IPS DF 19.7 (cell line): ENCODE data around the gene NACA.
"Not testable (repeated sequence)": the region's sequence is repeated elsewhere in the genome, so short reads cannot be mapped to it uniquely, and the experiment has no call there.

Experiments used
- DNase-seq: peaks from one replicate; pipeline ENCODE4 v3.0.0-alpha.2; 2013; ENCODE audit warnings: low read depth, low spot score

The NACA gene

GRCh38 chr12:56724701-56724971 lies 463 bp downstream of the NACA start:
- no peak for DNase-seq

GRCh38 chr12:56723889-56724700 lies 1.0 kb downstream of the NACA start:
- no peak for DNase-seq

DNA sequence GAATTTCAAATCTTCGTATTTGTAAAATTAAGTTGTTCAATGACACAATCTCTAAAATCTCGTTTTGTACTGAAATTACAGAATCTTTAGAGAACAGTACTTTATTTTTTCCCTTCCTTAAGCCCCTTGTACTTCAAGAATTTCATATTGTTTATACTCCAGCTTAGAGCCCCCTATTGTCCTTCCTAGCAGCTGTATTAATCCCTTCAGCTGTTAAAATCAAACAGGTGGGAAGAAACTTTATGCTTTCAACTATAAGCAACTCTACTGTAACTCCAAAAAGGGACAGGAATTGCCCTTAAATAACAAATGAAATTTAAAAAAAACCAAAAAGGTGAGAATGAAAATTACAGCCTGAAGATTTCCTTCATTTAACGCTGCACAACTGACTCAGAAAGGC lies 1.7 kb downstream of the NACA start:
- no peak for DNase-seq

- DNase-seq: no peak
Observed at GRCh38 chr12:56722832-56723231, 2.3 kb downstream of the NACA start.

DNA sequence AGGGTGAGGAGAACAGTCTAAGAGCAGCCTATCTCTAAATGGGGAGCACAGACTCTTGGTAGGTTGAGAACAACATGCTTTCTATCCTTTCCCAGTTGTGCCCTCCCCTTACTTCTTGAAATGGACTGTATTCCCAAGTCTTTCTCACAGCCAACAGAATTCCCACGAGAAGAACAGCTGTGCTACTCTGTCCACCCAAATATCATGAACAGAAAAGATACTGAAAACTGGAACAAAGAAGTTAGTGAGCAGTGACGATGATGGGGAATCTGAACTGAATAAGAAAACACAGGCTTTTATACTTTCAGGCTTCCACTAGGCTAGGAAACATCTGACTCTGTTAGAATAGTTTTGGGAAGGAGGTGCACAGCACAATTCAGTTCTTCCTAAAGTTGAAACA lies 3.4 kb downstream of the NACA start:
- no peak for DNase-seq

- no peak for DNase-seq
Observed at GRCh38 chr12:56721216-56721615, 3.9 kb downstream of the NACA start.

DNA sequence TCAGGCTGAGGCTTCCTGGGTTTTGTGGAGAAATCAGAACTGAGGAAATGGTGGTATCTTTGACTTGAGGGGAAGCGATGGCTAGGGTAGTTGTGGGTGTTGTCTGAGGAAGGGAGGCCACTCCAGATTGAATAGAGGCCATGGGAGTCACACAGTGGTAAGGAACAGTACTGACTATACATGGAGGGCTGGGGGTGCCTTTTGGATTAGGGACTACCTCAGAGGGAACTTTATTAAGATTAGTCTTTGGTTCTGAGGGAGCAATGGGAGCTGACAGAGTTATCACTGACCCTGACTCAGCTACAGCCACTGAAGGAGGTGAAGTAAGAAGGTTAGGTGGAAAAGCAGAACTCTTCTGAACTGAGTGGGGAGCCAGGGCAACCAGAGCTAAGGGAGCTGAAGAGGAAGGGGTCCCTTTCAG lies 4.4 kb downstream of the NACA start:
- no peak for DNase-seq

DNA sequence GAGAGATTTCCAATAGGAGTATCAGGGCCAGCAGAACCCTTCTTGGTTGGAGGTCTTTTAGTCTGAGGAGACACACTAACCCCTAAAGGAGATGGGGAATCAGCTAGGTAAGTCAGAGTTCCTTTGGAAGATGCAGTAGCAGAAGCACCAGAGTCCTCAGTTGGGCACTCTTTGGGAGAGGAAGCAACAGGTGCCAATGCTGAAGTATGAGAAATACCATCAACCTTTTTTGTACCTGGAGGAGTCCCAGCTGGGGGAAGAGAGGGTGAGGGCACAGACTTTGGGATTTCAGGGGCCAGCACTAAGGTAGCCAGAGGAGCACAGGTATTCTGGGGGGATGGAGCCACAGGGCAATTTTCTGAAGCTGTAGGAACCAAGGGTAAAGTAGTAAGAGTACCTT lies 6.0 kb downstream of the NACA start:
- DNase-seq: no peak

DNA sequence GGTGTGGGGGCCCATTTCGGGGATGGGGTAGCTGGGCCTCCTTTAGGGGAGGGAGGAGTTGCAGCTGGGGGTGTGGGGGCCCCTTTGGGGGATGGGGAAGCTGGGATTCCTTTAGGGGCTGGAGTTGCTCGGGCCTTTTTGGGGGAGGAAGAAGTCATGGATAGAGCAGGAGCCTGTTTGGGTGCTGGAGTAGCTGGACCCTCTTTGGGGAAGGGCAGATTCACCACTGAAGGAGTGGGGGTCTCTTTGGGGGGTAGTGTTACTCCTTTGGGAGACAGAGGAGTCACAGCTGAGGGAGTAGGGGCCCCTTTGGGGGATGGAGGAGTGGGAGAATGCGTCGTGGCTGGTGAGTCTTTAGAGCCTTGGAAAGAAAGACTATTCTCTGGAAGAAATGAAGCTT lies 6.5 kb downstream of the NACA start:
- DNase-seq: no peak

DNA sequence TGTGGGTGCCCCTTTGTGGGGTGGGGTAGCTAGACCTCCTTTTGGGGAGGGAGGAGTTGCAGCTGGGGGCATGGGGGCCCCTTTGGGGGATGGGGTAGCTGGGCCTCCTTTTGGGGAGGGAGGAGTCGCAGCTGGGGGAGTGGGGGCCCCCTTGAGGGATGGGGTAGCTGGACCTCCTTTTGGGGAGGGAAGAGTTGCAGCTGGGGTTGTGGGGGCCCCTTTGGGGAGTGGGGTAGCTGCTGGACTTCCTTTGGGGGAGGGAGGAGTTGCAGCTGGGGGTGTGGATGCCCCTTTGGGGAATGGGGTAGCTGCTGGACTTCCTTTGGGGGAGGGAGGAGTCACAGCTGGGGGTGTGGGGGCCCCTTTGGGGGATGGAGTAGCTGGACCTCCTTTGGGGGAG lies 7.0 kb downstream of the NACA start:
- no peak for DNase-seq

- no peak for DNase-seq
Observed at GRCh38 chr12:56716933-56717880, 7.9 kb downstream of the NACA start.

- DNase-seq: no peak
Observed at GRCh38 chr12:56716458-56716857, 8.6 kb downstream of the NACA start.

- no peak for DNase-seq
Observed at GRCh38 chr12:56715798-56716197, 9.3 kb downstream of the NACA start.

DNA sequence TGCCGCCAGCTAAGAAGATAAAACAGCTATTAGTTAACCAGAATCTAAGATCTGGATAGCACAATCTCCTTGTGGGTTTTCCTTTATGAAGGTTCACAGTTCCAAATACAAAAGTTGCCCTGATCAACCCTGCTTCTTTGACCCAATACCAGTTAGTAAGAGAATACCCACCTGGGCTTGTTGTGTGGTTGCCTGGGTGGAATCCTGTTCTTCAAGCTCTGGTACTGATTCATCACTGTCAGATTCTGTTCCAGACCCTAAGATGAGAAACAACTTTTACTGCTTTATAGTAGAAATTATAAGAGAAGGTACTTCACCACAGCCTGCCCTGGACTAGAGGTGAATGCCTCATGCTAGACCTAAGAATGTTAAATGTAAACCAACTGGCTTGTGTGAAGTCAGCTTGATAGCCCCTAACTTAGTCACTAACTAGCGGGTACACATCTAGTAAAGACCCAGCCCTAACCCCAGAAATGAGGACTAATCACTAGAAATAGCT lies 10.6 kb downstream of the NACA start:
- DNase-seq: no peak

DNA sequence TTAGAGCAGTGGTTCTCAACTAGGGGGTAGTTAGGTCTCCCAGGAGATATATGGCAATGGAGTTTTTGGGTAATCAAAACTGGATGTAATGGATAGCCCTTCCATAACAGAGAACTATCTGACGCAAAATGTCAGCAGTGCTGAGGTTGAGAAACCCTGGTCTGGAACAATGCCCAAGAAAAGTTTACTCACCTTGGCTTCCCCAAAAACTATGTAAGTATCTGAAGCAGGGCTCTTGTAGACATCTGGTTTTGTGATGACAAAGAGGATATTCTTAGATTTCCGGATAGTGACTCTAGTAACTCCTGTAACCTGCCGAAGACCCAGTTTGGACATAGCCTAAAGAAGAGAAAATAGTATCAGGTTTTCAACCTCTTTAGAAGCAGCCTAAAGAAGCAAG lies 11.8 kb downstream of the NACA start:
- no peak for DNase-seq

DNA sequence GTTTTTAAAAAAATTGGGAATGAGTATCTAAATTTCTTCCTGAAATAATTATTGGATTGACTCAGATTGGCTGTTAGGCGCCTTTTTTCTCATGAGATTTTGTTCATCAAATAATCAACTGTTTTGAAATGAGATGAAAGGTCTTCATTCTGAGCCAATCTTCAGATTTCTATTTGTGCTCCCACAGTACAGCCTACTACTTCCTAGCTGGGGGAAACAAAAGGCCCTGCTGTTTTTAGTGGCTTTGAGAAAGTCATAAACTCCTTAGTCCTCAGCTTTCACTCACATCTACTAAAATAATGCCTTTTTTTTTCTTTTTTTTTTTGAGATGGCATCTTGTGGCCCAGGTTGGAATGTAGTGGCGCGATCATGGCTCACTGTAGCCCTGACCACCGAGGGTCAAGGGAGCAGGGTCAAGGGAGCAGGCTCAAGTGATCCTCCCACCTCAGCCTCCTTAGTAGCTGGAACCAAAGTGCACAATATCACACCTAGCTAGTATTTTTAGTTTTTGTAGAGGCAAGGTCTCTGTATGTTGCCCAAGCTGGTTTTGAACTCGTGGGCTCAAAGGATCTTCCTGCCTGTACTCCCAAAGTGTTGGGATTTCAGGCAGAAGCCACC lies 15.2 kb downstream of the NACA start:
- no peak for DNase-seq

DNA sequence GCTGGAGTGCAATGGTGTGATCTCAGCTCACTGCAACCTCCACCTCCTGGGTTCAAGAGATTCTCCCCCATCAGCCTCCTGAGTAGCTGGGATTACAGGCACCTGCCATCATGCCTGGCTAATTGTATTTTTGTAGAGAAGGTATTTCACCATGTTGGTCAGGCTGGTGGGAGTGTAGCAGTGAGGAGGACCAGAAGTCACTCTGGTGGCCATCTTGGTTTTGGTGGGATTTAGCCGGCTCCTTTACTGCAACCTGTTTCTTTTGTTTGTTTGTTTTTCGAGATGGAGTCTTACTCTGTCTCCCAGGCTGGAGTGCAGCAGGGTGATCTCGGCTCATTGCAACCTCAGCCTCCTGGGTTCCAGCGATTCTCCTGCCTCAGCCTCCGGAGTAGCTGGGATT lies 20.6 kb downstream of the NACA start:
- not testable (repeated sequence) for DNase-seq

DNA sequence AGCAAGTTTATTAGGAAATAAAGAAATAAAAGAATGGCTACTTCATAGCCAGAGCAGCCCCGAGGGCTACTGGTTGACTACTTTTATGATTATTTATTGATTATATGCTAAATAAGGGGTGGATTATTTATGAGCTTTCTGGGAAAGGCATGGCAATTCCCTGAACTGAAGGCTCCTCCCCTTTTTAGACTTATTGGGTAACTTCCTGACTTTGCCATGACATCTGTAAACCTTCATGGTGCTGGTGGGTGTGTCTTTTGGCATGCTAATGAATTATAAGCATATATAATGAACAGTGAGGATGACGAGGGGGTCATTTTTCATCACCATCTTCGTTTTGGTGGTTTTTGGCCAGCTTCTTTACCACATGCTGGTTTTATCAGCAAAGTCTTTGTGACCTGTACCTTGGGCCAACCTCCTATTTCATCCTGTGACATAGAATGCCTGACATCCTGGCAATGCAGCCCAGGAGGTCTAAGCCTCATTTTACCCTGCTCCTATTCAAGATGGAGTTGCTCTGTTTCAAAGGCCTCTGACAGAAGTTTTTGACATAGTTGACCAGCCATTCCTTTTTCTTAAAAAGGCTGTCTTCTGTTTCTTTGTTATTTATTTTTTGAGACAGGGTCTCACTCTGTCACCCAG lies 26.0 kb downstream of the NACA start:
- DNase-seq: no peak

DNA sequence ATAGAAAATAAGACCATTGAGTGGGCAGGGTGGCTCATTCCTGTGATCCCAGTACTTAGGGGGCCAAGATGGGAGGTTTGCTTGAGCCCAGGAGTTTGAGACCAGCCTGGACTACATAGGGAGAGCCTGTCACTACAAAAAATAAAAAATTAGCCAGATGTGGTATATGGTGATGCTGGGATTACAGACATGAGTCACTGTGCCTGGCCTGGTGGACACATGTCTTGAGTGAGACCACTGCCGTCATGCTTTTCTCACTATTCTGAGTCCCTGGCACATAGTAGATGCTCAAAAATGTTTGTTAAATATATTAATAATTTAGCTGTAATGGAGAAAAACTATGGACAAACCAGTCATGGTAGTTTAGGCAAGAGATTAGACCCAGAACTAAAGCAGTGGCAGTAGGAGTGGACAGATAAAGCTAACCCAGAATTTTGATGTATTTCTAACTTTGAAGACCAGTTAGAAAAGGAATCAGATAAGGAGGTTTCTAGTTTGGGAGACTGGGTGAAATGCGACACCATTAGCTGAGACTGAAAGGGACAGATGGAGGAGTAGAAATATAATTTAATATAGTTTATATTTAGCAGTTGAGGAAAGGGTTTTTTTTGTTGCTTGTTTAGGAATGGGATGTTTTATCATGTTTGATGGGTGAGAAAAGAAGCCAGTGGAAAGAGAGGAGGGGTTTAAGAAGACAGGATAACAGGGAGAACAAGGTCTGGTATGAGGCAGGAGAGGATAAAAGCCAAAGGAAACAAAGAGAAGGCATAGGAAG lies 29.6 kb downstream of the NACA start:
- no peak for DNase-seq

DNA sequence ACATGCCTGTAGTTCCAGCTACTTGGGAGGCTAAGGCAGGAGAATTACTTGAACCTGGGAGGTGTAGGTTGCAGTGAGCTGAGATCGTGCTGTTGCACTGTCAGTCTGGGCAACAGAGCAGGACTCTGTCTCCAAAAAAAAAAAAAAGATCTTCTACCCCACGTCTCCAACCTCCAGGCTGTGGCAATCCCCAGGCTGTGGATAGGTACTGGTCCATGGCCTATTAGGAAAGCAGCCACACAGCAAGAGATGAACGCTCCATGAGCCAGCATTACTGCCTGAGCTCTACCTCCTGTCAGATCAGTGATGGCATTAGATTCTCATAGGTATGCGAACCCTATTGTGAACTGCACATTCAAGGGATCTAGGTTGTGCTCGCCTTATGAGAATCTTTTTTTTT lies 30.9 kb downstream of the NACA start:
- no peak for DNase-seq

GRCh38 chr12:56688846-56689109 lies 36.3 kb downstream of the NACA start:
- no peak for DNase-seq
